ENCODE measurements around the gene PDE7B. TPM values are rescaled to one million over a fixed set of nuclear protein-coding genes. Genes with fewer than 3 reads are reported as not detected.

Gene PDE7B
- total RNA-seq, 1 experiment from 2014 or later = 1.3 TPM

- no peak for DNase-seq (ENCODE audit: low read depth)
Observed at GRCh38 chr6:136063096-136063495, 211.6 kb downstream of the PDE7B start.

GRCh38 chr6:136066005-136066404, 214.5 kb downstream of the PDE7B start:
- peak; percentile 41 for DNase-seq (ENCODE audit: low read depth)

GRCh38 chr6:136067731-136068341, 216.3 kb downstream of the PDE7B start:
- peak; percentile 75 for DNase-seq (ENCODE audit: low read depth)

DNA sequence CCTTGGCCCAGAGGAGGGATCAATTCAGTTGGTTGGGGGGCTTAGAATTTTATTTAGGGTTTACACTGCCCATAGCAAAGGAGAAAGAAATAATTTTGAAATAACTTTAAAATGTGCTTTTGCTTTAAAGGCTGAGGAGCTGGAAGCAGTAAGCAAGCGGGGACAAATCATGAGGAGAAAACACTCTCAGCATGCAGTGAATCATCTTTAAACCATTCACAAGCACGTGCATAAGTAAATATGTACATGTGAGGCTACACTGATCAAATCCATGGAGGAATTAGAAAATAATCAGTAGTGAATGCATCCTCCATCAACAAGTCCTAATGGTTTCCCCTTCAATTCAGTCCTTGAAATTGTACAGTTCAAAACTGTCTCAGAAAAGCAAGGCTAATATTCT, 217.6 kb downstream of the PDE7B start:
- peak; percentile 49 for DNase-seq (ENCODE audit: low read depth)

DNA sequence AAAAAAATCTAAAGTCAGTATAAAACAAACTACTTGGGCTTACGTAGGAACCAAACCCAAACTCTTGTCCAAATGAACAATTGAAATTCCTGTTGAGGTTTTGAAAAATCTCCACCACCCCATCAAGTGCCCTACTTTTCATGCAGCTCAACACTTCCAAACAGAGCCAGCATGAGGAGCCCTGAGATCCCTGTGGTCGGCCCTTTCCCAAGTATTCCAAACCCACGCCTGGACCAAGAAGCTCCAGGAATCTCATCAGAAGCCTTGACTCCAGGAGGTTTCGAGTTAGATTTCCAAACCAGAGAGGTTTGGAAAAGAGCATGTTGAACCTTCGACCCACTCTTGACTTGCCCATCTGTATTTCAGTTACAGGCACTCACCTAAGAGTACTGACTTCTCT, 219.3 kb downstream of the PDE7B start:
- DNase-seq (ENCODE audit: low read depth) = no peak

DNA sequence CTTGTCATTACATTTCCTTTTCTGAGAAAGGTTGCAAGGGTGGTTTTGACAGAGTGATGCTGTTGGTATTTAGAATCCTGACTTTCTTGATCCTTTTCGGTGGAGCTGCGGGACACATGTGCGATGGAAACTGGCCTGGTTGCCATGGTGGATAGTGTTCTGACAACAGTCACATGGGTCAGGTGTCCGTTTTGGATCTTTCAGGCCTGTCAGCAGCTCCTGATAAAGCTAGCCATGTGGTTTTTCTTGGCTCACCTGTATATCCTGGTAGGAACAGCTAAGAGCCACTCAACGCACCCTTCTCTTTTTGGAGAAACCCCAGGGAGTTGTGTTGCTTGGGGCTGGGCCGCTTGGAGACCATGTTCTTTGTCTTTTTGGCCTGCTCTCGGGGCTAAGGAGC, 221.2 kb downstream of the PDE7B start:
- DNase-seq (ENCODE audit: low read depth) = no peak

DNA sequence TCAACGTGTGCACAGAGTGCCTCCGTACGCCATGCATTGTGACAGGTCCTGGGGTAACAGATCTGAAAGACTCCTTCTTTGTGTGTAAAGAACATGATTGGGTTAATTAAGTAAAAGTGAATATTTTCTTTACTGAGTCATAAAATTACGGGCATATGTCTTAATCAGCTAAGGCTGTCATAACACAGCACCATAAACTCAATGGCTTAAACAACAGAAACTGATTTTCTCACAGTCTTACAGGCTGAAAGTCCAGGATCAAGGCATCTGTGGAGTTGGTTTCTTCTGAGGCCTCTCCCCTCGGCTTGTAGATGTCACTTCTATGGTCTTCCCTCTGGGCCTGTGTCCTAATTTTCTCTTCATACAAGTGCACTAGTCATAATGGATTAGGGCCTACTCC, 221.7 kb downstream of the PDE7B start:
- no peak for DNase-seq (ENCODE audit: low read depth)

- no peak for DNase-seq (ENCODE audit: low read depth)
Observed at GRCh38 chr6:136076496-136076895, 225.0 kb downstream of the PDE7B start.

- peak; percentile 70 for DNase-seq (ENCODE audit: low read depth)
Observed at GRCh38 chr6:136077834-136078576, 226.5 kb downstream of the PDE7B start.

- no peak for DNase-seq (ENCODE audit: low read depth)
Observed at GRCh38 chr6:136079701-136080565, 228.4 kb downstream of the PDE7B start.

DNA sequence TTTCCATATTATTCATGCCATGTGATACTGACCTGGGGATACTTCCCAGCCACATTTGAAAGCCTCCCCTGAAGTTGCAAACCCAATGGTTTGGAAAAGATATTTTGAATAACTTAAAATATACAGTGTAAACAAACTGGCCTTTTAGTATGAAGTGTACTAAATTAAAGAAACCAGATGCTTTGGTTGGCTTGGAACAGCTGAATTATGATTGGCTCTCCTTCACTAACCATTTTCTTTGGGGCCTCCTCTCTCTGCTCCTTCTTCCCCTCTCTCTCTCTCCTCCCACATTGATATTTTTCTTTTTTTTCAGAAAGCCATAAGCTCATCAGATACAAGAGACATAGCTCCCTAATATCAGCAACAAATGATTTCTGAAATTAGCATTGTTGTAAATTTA, 232.0 kb downstream of the PDE7B start:
- DNase-seq (ENCODE audit: low read depth) = no peak

DNA sequence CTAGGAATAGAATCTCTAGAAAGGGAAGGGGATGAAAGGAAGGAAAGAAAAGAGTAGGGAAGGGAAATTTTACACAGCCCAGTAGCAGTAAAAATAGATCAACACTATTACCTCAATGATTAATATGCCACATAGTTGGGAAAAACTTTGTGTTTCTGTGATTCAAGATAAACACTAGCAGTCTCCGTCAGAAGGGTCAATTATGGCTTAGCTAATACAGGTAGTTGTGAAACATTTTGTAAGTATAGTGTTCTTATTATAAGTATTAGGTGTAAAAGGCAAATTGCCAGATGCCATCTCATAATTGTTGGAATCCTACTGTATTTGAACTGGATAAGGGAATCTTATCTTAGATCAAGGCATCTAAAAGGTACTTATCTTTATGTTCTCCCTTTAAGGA, 232.9 kb downstream of the PDE7B start:
- no peak for DNase-seq (ENCODE audit: low read depth)

- DNase-seq (ENCODE audit: low read depth) = no peak
Observed at GRCh38 chr6:136085370-136086115, 234.0 kb downstream of the PDE7B start.

GRCh38 chr6:136086686-136087085, 235.2 kb downstream of the PDE7B start:
- no peak for DNase-seq (ENCODE audit: low read depth)

DNA sequence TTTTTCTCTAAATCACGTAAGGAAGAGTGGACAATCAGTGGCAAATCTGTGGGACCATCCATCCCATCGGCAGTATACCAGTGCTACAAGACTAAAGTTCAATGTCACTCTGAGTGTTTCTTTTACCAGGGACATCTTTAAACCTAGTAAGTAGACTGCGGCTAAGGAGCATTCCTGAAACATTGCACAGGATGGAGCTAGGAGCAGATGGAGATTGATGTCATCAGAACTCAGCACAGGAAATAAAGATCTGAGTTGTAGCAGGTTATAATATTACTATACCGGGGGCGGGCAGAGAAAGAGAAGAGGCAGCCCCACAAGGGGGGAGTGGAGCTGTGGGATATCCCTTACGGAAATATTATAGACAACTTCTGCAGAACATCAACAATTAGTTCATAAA, 236.5 kb downstream of the PDE7B start:
- DNase-seq (ENCODE audit: low read depth) = peak; percentile 57

DNA sequence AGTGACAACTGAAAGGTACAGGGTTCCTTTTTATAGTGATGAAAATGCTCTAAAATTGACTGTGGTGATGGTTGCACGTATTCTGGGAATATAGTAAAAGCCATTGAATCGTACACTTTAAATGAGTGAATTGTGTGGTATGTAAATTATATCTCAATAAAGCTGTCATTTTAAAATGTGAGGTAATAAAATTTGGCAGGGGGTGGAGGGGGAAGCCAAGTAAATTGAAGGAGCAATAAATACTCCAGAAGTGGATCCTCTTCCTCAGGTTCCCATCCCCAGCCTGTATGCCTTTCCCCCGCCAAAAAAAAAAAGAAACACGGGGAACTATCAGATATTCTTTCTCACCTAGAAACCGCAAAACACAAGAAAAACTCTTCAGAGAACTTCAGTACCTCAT, 237.2 kb downstream of the PDE7B start:
- no peak for DNase-seq (ENCODE audit: low read depth)

DNA sequence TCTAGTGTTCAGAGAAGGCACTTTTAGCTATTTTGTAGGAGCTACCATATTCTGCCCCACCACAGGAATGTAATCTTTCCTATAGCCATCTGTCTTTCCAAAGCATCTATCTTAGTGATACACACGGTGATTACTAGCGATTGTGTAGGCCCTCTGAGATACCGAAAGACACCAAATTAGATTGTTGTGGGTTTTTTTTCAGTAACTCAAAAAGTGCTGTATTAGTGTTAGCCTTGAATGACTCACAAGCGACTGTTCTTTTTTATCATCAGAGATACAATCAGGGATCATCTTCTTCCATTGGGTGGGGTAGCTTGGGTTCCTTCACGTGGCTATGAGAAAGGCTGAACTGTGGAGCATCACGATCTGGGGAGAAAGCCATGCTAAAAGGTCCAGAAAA, 238.4 kb downstream of the PDE7B start:
- no peak for DNase-seq (ENCODE audit: low read depth)

DNA sequence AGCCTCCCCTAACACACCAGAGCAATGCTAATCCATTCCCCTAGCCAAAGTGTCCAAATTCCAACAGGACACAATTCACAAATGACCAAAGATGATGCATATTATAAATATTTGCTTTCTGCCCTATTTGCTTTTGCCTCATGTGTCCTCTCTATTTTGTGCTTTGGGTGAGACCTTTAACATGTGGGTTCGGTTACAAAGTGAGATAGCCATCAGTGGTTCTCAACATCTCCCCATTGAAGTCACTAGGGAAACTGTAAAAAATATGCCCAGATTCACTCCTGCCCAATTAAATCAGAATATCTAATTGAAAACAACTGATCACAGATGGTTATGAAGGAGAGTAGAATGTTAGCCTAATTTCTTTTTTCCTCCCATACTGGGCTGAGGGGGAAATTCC, 239.4 kb downstream of the PDE7B start:
- no peak for DNase-seq (ENCODE audit: low read depth)

- no peak for DNase-seq (ENCODE audit: low read depth)
Observed at GRCh38 chr6:136092897-136093296, 241.4 kb downstream of the PDE7B start.

- no peak for DNase-seq (ENCODE audit: low read depth)
Observed at GRCh38 chr6:136093835-136094234, 242.3 kb downstream of the PDE7B start.

- DNase-seq (ENCODE audit: low read depth) = no peak
Observed at GRCh38 chr6:136094812-136095211, 243.3 kb downstream of the PDE7B start.

- no peak for DNase-seq (ENCODE audit: low read depth)
Observed at GRCh38 chr6:136095986-136096385, 244.5 kb downstream of the PDE7B start.

Data from HT1080 (cell line).